H1 (cell line): ENCODE results near the gene DYDC2.

Experiments used
- BACH1 ChIP-seq: IDR thresholded peaks from 2 replicates; pipeline ENCODE4 v1.6.1; 2012; ENCODE audit warnings: low read length, improper control_type of control experiment
- CEBPB ChIP-seq: IDR thresholded peaks from 2 replicates; pipeline ENCODE4 v1.6.1; 2012; ENCODE audit warnings: low read depth, low read length

GRCh38 chr10:80371467-80371866 lies 14.9 kb downstream of the DYDC2 start:
- no peak for TF ChIP-seq BACH1
- TF ChIP-seq CEBPB, result no peak
